Measurements from ENCODE around the gene PARL. TPM values are rescaled to one million over a fixed set of nuclear protein-coding genes. Genes with fewer than 3 reads are reported as not detected.
A peak's percentile ranks its signal among the peaks of the same experiment; 100 is the strongest.

PARL gene
- total and polyA plus RNA-seq, 2 experiments from 2014 or later, result 44.6 to 99.9 TPM

DNA sequence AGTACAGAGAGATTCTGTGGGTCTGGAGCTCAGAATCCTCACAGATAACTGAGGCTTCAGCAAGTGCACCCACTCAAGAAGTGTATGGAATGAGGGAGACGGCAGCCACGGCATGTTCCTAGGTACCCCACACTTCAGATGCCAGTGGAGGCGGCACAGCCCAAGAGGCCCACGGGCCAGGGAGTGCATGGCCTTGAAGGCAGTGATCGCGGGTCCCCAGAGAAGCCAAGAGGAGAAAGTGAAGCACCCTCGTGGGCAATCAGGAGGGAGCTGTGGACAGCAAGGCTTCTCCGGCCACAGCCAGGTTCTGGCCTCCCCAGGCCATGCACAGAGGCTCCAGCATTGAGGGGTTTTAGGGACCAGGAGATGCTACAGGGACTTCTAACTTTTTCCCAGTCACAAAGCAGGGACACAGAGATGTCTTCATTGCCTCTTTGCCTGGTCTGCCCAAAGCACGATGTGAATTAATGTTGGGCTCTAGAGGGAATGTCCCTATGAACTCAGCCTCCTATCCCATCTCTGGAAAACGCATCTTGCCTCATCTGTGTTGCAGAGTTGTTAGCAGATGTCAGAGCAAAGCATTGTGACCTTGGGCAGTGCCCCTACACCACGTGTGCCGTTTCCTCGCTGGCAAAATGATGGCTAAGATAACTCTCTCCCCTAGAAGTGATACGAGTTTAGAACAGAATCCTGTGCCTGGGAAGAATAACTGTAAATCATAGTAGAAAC lies 56.7 kb downstream of the PARL start:
- Histone ChIP-seq H3K9me3 (ENCODE audit: low read depth) (no peaks in the 10 kb centered on the region), H3K4me1 (ENCODE audit: low read depth) (peaks cover 12% of the 10 kb centered on the region), H3K36me3 (peaks cover 9% of the 10 kb centered on the region), H3K27me3 (peaks cover 6% of the 10 kb centered on the region), H3K27ac (no peak overlapping the region), H3K4me3 (no peak overlapping the region)
- TF ChIP-seq, protein P1, sequence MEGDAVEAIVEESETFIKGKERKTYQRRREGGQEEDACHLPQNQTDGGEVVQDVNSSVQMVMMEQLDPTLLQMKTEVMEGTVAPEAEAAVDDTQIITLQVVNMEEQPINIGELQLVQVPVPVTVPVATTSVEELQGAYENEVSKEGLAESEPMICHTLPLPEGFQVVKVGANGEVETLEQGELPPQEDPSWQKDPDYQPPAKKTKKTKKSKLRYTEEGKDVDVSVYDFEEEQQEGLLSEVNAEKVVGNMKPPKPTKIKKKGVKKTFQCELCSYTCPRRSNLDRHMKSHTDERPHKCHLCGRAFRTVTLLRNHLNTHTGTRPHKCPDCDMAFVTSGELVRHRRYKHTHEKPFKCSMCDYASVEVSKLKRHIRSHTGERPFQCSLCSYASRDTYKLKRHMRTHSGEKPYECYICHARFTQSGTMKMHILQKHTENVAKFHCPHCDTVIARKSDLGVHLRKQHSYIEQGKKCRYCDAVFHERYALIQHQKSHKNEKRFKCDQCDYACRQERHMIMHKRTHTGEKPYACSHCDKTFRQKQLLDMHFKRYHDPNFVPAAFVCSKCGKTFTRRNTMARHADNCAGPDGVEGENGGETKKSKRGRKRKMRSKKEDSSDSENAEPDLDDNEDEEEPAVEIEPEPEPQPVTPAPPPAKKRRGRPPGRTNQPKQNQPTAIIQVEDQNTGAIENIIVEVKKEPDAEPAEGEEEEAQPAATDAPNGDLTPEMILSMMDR (IDR thresholded peaks at IDR 0.05; ENCODE audit: low read depth, low read length), result no peak
- DNase-seq (ENCODE audit: low read depth in 1 of 2, low spot score in 1 of 2), result no peak

DNA sequence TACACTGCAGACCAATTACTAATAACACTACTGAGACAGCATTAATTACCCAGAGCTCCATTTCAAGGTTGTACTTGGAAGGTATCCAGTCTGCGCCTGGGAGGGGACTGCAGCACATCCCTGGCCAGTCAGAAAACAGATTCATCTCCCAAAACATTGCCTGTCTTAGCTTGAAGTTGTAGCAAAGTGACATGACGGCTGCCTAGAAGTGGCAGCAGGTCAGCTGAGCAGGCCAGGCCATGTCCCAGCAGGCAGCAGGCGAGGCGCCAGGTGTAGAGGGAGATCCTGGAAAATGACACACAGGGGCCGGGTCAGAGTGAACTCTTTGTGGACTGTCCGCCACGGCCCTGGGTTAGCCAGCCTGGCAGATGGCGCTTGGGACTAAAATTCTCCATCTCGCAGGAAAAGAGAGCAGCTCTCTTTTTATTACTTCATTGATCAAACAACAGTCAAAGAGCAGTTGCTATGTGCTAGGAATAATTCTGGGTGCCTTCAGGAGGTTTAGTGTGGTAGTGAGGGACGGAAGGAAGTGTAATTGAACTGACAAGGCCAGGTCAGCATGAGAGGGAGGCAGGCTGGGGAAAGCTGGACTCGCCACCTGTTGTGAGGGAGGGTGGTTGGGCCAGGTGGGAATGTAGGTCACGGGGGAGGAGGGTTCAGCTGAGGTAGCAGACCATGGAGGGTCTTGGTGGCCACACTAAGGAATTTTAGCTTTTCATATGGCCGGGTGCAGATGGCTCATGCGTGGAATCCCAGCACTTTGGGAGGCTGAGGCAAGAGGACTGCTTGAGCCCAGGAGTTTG lies 58.0 kb downstream of the PARL start:
- TF ChIP-seq, protein P1 (IDR thresholded peaks at IDR 0.05; ENCODE audit: low read depth, low read length), result no peak
- Histone ChIP-seq H3K27me3 (peaks cover 6% of the 10 kb centered on the region), H3K27ac (no peak overlapping the region), H3K4me1 (ENCODE audit: low read depth) (peaks cover 12% of the 10 kb centered on the region), H3K9me3 (ENCODE audit: low read depth) (no peaks in the 10 kb centered on the region), H3K36me3 (peaks cover 3% of the 10 kb centered on the region), H3K4me3 (no peak overlapping the region)
- peak in 1 of 2 donors; percentile 8 for DNase-seq (ENCODE audit: low read depth in 1 of 2, low spot score in 1 of 2)

DNA sequence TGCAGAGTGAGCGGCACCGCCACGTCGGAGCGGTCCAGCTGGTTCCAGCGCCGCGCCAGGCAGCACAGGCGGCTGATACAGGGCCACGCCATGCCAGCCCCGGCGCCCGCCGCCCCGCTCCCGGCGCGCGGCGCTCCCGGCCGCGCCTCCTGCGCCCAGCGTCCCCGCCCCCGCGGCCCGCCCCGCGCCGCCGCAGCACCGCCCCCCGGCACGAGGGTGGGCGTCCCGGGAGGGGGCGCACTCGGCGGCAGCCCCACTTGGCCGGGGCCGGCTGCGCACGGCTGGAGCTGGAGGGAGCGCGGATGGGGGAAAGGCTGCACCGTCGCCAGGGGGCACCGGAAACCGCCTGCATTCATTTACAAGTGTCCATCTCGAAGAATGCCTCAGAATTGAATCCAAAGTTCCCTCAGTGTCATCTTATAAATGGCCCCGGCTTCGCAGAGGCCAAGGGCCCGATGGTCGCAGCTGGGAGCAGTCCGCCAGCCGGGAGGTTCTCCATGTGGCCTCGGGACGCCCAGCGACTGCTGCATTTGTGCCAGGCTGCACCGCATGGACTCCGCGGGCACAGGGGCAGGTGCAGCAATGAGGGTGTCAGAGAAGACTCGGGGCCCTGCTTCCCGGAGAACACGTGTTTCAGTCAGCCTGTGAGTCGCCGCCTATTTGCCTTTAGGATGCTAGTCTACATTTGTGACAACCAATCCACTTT lies 59.1 kb downstream of the PARL start, which contains the start of gene MAP6D1:
MAP6D1 (minus strand) TSS at position 122 of the 706 bp plus-strand sequence; CDS start at position 92, 30 bp downstream.
- H3K9me3 ChIP-seq (ENCODE audit: low read depth), result no peaks in the 10 kb centered on the region
- no peak within 1 kb of the TSS for H3K27ac ChIP-seq
- no peaks in the 10 kb centered on the region for H3K36me3 ChIP-seq
- peak; percentile 43 to 81 for DNase-seq (ENCODE audit: low read depth in 1 of 2, low spot score in 1 of 2)
- H3K27me3 ChIP-seq, result peaks cover 6% of the 10 kb centered on the region
- H3K4me3 ChIP-seq, result peak within 1 kb of the TSS; percentile 61
- peaks cover 12% of the 10 kb centered on the region for H3K4me1 ChIP-seq (ENCODE audit: low read depth)
- TF ChIP-seq, protein P1 (IDR thresholded peaks at IDR 0.05; ENCODE audit: low read depth, low read length), result peak; percentile 38

- peaks cover 6% of the 10 kb centered on the region for H3K27me3 ChIP-seq
- no peak overlapping the region for H3K27ac ChIP-seq
- H3K4me3 ChIP-seq, result peak overlapping the region; percentile 61
- no peaks in the 10 kb centered on the region for H3K9me3 ChIP-seq (ENCODE audit: low read depth)
- H3K4me1 ChIP-seq (ENCODE audit: low read depth), result peaks cover 12% of the 10 kb centered on the region
- H3K36me3 ChIP-seq, result no peaks in the 10 kb centered on the region
- TF ChIP-seq, protein P1 (IDR thresholded peaks at IDR 0.05; ENCODE audit: low read depth, low read length), result no peak
- peak; percentile 9 to 36 for DNase-seq (ENCODE audit: low read depth in 1 of 2, low spot score in 1 of 2)
These were observed 59.8 kb downstream of the PARL start for GRCh38 chr3:183824761-183825455.

DNA sequence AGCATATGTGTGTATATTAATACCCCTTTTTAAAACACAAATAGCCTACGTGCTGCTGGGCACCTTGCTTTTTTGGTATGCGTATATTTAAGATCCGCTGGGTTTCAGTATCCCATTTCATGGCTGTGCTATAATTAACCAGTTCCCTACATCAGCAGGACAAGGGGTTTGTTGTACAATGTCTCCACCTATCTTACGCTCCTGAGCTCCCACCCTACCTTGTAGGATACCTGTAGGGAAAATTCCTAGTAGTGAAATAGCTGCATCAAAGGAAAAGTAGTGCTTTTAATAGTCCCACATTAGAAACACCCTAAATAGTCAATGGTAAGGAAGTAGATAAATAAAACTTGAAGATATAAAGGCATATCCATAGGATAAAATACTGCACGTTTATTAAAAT lies 60.7 kb downstream of the PARL start:
- Histone ChIP-seq H3K9me3 (ENCODE audit: low read depth) (no peaks in the 10 kb centered on the region), H3K36me3 (no peaks in the 10 kb centered on the region), H3K27me3 (peaks cover 6% of the 10 kb centered on the region), H3K4me3 (peak overlapping the region; percentile 8), H3K27ac (no peak overlapping the region), H3K4me1 (ENCODE audit: low read depth) (peaks cover 12% of the 10 kb centered on the region)
- TF ChIP-seq, protein P1 (IDR thresholded peaks at IDR 0.05; ENCODE audit: low read depth, low read length), result no peak
- no peak for DNase-seq (ENCODE audit: low read depth in 1 of 2, low spot score in 1 of 2)
